Bone marrow (tissue), 2 donors: ENCODE results near the gene LGALS3BP.
"Not testable (repeated sequence)": the region's sequence is repeated elsewhere in the genome, so short reads cannot be mapped to it uniquely, and the experiment has no call there.

Experiments used
- DNase-seq, 2 donors: peaks; one replicate each; lab custom pipeline; 2025; lab: John Stamatoyannopoulos, UW

Gene LGALS3BP

DNA sequence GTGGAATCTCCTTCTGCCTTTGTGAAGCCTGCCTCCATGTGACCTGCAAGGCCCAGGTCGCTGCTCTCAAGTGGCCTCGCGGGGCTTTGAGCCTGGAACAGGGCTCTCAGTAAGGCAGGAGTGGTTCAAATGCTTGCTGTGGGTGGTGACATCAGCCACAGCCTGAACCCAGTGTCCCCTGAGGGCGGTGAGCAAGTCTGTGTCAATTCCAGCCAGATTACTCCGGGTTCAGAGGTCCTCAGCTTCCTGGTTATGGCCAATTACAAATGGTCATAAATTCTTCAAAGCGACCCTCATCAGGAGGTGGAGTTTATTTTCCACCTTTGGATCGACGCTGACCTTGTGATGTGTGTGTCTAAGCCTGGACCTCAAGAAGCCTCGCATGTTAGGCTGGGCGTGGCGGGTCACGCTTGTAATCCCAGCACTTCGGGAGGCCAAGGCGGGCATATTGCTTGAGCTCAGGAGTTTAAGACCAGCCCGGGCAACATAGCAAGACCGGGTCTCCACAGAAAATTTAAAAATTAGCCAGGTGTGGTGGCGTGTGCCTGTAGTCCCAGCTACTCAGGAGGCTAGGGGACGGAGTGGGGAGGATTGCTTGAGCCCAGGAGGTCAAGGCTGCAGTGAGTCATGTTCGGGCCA lies 17.3 kb downstream of the LGALS3BP start:
- no peak for DNase-seq

DNA sequence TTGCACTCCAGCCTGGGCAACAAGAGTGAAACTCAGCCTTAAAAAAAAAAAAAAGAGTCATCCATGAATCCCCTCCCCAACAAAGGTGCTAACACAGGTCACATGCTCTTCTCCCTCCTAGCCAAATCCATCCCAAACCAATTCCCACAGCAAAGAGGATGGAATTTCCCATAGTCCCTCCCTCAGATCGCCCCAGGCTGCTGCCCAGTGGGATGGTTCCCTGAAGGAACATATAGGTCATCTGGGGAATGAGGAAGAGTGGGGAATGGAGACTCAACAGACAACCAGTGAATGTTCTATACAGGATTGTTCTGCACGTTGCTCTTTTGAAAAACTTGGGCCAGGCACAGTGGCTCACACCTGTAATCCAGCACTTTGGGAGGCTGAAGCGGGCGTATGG lies 18.2 kb downstream of the LGALS3BP start:
- DNase-seq, result no peak

DNA sequence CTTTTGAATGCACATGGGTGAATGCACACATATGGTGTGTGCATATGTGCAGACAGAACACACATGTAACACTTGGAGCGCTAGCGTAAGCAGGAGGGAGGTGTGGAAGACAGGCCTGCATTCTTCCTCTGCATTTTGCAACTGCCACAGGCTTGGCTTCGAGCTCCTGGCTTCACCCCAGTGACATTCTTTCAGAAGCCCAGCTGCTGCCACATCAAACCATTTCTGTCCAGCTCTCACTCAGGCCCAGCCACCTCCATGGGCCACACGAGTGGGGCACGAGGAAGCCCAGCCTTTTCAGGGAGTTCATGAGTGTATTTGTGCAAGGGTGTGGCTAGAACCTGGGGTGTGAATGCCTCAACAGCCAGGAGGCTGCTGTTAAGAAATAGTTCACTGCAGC lies 18.8 kb downstream of the LGALS3BP start:
- DNase-seq, result no peak

DNA sequence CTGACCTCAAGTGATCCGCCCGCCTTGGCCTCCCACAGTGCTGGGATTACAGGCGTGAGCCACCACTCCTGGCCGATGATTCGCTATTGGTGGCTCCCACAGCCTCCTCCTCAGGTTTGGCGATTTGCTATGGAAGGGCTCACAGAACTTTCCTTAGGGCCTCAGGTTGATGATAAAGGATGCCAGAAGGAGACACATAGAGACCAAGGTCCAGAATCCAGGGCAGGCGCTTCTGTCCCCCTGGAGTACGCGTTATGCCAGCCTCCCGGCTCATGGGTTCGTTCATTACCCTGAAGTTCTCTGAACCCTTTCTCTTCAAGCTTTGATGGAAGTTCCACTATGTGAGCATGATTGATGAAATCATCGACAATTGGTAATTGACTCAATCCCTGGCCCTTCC lies 19.9 kb downstream of the LGALS3BP start:
- no peak for DNase-seq

DNA sequence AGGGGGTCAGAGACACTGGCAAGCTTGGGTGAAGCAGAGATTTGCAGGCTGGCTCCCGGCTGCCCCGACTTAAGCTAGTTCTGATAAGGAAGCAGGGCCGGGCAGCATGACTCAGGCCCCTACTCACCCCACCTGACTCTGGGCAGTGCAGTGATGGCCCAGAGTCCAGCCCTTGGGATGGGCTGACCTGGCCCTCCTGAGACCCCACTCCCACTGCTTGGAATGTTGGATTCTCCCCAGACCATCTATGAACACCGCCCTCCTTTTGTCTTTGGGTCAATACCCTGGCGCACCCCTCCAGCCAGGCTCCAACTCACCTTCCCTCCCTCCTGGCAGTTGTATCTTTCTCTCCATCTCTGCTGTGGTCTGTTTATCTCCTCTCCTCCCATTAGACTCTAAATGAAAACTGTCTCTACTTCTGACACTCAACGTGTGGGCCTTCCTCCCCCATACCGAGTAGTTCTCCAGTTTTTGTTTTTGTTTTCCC lies 21.0 kb downstream of the LGALS3BP start:
- no peak for DNase-seq

DNA sequence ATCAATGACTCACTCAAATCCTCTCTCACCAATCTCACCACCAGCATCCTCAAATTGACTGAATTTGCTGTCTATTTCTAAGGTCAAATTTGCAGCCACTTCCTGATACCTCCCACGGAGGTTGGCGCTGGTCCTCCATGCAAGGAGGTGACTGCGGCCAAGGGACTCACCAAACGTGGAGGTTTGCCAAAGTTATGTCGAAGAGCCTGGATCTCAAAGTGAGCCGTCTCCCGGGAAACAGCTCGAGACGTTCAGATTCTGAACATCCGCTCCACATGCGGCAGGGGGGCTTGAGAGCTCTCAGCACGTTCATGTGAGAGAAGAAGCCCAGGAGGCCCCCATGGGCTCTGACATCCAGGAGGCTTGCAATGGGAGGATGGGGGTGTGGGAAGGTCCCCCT lies 22.6 kb downstream of the LGALS3BP start:
- DNase-seq, result no peak

DNA sequence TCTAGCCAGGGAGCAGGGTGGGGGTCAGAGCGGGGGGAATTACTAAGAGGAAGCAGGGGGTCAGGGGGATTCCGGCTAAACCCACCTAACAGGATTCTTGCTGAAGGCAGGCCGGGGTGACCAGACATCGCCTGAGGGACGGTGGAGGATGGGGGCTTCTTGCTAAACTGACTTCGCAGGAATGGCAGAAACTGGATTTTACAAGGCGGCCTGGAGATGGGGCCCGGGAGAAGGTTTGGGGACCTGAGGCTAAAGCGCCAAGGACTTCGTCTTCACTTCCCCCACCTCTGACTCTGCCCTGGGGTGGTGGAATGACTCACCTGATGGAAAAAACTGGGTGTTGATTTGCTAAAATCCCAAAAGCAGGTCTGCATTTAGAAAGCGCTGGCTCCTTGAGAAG lies 23.5 kb downstream of the LGALS3BP start:
- DNase-seq, result no peak

DNA sequence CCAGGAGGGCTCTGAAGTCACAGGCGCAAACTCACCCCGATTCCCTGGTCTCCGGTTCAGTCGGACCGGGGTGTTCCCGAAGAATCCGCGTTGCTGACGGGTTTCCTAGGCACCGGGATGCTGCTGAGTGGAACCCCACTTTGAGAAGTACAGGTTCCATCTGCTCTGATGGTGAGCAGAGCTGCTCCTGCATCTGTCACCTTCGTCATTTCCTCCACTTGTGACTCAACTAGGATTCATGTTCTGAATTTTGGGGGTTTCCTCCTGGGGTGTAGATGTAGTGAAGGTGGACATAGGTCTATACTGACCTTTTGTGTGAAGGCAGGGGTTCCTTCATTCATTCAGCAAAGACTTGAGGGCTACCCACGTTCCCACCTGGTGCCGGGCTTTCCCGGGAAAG lies 25.0 kb downstream of the LGALS3BP start:
- DNase-seq, result no peak

DNA sequence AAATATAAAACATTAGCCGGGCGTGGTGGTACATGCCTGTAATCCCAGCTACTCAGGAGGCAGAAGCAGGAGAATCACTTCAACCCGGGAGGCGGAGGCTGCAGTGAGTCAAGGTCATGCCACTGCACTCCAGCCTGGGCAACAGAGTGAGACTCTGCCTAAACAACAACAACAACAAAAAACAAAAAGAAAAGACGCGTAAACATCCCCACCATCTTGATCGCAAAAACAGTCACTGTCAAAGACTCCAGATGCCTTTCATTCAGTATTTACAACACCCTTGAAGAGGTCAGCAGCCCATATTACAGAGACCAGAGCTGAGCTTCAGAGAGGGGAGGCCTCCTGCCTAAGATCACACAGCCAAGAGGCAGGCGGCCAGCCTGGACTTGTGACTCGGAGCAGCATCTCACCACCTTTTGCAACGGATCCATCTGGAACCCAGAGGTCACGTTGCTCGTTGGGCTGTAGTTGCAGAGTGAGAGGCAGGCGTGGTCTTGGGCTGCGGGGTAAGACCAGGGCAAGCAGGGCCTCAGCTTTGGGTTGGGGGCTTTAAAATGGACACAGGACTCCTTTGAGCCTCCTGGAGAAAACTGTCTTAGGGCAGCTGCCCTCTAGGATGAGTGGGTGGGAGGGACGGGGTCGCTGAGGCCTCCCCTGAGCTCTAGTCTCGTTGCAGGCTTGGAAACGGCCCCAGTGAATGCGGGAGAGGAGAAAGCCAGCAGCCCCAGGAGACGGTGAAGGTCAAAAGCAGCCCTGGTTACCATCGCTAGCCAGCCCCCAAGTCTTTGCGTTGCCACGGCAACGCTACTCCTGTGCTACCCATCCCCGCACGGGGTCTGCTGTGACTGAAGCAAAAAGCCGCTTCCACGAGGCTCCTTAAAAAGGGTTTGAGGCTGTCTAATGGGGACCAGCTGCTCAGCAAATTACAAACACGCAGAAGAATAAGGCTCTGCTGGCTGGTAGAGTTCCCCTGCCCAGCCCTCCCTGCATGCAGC lies 26.1 kb downstream of the LGALS3BP start:
- DNase-seq, result no peak

DNA sequence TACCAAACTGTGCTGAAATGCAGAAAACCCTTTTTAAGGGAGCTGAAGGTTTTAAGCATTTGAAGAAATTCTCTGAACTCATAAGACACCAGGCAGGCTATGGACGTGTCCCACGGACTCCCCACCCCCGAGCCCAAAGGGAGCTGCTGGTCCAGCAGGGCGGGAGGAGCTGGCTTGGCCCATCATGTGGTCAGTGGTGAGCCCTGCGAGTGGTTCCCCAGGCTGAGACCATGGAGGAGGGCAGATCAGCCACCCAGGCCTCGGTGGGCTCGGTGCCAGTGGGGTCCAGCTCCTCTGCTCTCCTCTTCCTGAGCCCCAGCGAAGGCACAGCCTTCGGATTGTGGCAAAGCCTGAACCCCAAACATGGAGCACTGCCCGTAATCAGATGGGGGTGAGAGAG lies 27.0 kb downstream of the LGALS3BP start:
- no peak for DNase-seq

DNA sequence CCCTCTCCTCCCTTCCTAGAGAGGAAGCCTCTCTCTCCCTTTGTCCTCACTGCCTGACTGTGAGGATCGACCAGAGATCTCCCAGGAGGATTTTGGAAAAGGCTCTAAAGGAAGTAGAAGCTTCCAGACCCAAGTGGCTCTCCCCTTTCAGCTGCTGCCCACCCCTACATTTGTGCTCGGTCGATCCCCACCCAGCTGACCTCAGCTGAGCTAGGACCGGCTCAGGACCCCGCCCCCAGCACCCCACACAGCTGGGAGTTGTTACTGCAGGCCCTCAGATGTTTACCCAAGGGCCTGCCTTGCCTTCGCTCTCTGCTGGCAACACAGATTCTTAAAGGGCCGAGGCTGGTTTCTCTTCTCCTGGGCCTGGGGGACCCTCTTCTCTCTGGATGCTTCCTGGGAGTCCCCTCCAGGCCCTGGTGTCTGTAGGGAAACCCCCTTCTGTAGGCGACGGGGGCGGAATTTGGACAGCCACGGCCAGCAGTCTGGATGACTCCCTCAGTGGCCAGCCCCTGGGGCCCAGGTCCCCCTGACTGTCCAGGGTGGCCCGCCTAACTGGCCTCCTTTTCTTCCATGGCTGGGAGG lies 27.7 kb downstream of the LGALS3BP start:
- no peak for DNase-seq

DNA sequence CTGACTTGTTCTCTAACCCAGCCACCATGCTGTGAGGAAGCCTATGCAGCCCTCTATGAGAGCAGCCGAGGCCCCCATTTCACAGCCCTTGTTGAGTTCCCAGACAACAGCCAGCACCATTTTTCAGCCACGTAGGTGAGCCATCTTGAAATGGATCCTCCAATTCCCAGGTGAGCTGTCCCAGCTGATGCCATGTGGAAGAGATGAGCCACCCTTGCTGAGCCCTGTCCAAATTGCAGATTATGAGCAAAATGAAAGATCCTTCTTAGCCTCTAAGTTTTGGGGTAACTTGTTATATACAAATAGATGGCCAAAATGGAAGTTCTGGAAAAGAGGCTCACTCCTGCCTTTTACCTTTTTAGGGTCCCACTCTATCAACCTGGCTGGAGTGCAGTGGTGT lies 28.9 kb downstream of the LGALS3BP start:
- no peak for DNase-seq

DNA sequence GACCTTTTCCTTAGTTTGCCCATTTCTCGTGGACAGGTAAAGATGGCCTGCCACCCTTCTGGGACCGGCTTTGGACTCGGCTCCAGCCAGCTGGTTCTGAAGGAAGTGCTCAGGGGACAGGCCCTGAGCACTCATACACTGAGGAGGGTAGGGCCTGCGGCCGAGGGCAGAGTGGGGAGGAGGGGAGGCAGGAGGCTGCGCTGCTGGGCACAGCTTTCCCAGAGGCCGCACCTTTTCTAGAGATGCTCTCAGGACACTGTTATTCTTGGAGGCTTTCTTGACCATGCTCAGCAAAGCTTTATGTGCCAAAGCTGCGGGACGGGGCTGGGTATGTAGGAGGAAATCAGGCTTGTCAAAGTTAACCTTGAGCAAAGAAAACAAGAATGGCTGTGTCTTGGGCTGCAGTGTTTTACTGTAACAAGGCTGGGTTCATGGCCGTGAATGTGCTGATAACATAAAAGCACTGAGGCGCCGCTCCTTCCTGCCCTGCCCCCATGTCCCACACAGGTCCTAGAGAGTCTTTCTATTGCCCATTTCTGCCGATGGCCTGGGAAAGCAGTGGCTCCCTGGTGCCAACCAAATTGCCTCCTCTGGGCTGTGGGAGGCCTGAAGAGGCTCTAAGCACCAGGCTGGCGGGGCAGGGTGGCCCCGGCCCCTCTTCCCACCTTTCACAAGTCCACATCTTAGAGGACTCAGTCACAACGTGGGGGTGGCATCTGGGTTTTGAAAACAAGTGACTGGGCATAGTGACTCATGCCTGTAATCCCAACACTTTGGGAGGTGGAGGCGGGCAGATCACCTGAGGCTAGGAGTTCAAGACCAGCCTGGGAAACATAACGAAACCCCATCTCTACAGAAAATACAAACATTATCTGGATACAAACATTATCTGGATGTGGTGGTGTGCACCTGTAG lies 32.2 kb downstream of the LGALS3BP start:
- no peak for DNase-seq

DNA sequence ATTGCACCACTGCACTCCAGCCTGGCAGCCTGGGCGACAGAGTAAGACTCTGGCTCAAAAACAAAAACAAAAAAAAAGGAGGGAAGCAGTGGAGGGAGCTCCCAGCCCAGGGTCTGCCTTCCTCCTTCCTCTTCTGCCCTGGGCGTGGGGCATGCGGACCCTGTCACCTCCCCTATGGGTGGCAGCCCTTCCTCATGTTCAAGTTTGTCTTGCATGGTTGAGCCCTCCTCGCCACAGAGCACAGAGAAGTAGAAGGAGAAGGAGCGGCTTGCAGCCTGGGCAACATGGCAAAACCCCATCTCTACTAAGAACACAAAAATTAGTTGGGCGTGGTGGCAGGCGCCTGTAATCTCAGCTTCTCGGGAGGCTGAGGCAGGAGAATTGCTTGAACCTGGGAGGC lies 33.1 kb downstream of the LGALS3BP start:
- DNase-seq, result no peak

DNA sequence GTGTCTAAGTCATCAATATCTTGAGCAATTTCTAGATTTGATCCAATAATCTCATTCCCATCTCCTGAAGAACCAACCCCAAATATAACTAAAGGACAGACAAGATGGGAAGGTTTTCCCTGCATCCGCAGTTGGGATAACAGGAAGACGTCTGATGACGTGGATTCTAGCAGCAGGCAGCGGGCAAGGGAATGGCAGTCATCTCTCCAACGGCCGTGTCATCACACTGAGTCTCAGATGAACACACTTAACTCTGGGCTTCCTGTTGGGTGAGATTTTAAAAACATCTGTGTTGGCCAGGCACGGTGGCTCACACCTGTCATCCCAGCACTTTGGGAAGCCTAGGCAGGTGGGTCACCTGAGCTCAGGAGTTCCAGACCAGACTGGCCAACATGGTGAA lies 33.6 kb downstream of the LGALS3BP start:
- no peak for DNase-seq

DNA sequence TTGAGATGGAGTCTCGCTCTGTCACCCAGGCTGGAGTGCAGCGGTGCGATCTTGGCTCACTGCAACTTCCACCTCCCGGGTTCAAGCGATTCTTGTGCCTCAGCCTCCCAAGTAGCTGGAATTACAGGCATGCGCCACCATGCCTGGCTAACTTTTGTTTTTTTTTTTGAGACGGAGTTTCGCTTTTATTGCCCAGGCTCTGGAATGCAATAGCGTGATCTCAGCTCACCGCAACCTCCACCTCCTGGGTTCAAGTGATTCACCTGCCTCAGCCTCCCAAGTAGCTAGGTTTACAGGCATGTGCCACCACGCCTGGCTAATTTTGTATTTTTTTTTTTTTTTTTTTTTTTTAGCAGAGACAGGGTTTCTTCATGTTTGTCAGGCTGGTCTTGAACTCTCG lies 34.3 kb downstream of the LGALS3BP start:
- DNase-seq, result not testable (repeated sequence)

DNA sequence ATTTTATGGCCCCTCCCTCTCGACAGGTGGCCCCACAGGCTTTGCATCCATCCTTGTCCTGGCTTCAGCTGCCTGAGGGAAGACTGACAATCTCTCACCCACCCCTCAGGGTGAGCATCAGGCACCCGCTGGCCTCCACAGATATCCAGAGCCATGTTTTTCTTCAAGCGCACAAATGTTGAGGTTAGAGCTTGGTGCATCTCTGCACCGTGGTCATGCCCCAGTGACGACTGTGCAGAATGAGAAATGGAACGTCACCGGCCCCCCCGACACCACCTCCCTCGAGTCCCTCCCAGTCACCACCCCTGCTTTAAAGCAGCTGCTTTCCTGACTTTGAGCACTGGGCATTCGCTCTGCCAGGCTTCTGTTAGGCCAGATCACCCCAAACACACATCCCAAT lies 34.8 kb downstream of the LGALS3BP start:
- DNase-seq, result no peak

DNA sequence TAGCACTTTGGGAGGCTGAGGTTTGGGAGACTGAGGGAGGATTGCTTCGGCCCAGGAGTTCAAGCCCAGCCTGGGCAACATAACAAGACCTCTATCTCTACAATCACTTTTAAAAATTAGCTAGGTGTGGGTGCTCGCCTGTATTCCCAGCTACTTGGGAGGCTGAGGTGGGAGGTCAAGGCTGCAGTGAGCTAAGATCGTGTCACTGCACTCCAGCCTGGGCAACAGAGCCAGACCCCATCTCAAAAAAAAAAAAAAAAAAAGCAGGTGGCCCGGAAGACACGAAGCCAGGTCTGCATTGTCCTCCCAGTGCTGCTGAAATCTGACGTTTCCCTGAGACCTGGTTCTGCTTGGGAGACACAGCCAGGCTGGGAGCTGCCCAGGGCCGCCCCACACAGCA lies 35.7 kb downstream of the LGALS3BP start:
- no peak for DNase-seq

DNA sequence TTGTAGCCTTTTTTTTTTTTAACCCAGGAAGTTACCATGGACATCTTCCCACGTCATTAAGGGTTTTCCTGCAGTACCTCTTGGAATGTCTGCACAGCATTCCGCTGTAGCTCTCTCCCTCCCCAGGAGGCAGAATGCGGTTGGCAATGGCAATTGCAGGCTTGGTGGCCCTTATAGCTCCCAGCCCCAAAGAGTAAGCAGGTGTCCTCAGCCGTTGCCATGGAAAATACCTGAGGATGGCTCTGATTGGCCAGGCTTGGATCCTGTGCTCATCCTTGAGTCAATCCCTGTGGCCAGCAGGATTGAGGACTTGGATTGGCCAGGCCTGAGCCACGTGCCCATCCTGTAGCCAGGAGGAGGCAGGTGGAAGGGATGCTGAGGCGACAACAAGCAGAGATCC lies 39.0 kb downstream of the LGALS3BP start:
- DNase-seq, result no peak

DNA sequence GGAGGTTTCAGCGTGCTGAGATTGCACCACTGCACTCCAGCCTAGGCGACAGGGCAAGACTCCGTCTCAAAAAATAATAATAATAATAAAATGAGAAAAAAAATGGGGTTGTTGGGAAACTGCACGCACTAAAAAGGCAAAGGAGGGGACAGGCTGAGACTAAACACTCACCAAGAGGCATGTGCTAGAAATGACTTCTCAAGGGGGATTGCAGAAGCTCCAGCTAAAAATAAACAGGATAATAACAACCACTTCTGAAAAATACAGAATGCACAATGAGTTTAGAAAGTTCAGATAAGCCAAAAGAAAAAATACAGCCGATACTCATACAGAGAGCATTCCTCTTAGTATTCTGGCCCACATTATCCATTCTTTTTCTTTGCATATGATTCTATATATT lies 39.5 kb downstream of the LGALS3BP start:
- DNase-seq, result no peak

DNA sequence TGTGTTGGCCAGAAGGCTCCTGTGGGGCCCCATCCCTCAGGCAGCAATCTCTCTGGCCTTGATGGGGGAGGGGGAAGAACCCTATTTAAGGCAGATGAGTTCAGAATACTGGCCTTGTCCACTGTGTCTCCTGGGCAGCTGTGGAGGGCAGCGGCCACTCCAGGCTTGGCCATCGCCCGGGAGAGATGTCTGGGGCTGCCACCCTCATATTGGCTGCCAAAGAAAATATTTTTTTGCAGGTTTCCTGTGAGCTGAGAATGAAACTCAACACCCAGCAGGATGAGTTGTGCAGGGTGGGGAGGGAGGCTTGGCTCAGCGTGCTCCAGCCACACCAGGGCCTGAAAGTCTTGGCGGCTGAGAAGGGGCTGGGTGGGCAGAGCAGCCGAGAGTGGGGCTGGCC lies 40.1 kb downstream of the LGALS3BP start:
- no peak for DNase-seq

DNA sequence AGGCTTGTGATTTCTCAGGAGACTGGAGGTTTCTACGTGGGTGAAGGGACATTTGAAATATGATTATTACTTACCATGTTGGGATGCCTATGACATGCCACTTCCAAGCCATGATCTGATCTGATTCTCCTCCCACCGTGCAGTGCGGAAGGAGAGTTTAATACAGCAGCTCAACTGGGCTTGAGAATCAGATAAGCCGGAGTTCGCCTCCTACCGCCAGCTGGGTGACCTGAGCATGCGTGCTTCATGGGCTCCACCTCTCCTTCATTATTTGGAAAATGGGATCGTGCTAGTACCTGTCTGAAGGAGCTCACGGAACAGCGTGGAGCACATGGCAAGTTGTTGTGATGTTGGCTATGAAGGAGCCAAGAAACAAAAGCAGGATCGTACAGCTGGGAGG lies 42.2 kb downstream of the LGALS3BP start:
- no peak for DNase-seq
